ENCODE results near the gene STIP1. TPM values are rescaled to one million over a fixed set of nuclear protein-coding genes. Genes with fewer than 3 reads are reported as not detected.

The STIP1 gene
- total RNA-seq, 1 experiment from 2014 or later, result 336 TPM

- TF ChIP-seq ZBTB33 (IDR thresholded peaks at IDR 0.05; ENCODE audit: extremely low read depth, insufficient replicate concordance, low read length), result no peak
Observed at GRCh38 chr11:64249563-64250414, 63.8 kb downstream of the STIP1 start (continued).

- TF ChIP-seq ELF1 (IDR thresholded peaks at IDR 0.05; ENCODE audit: borderline replicate concordance, low read depth) (no peak), POLR2AphosphoS5 (IDR thresholded peaks at IDR 0.05; ENCODE audit: low read depth, low read length) (no peak), MAX (IDR thresholded peaks at IDR 0.05) (no peak), ZFX (IDR thresholded peaks at IDR 0.05) (no peak), REST (IDR thresholded peaks at IDR 0.05; ENCODE audit: low read depth) (no peak), POLR2A (IDR thresholded peaks at IDR 0.05; ENCODE audit: borderline replicate concordance, extremely low read depth, insufficient read depth, insufficient read length) (no peak), YY1 (IDR thresholded peaks at IDR 0.05; ENCODE audit: extremely low read depth, insufficient replicate concordance, low read depth, low read length) (no peak)
- Histone ChIP-seq H3K27ac (ENCODE audit: low read depth, low read length) (peak overlapping the region; percentile 89; the same call in 1 of the 2 replicates), H3K9me3 (ENCODE audit: control insufficient read depth in 1 of 2, insufficient read depth in 1 of 2, low read depth in 1 of 2, low read length in 2 of 2) (no peaks in the 10 kb centered on the region), H3K9ac (ENCODE audit: low read length) (peak overlapping the region; percentile 97), H4K20me1 (ENCODE audit: insufficient read depth) (no peaks in the 10 kb centered on the region), H2AFZ (ENCODE audit: low read depth, low read length, poor library complexity, severe bottlenecking) (no peak overlapping the region), H3K9me2 (ENCODE audit: insufficient read depth) (no peaks in the 10 kb centered on the region), H3K79me2 (ENCODE audit: insufficient read depth, low read length) (peaks cover 44% of the 10 kb centered on the region), H3K4me1 (ENCODE audit: control insufficient read depth in 1 of 2, insufficient read depth in 2 of 2, low read length in 2 of 2) (peaks cover 24 to 58% of the 10 kb centered on the region in 2 experiments), H3K4me2 (ENCODE audit: low read length) (peak overlapping the region; percentile 95), H3K36me3 (ENCODE audit: control insufficient read depth in 1 of 2, insufficient read depth in 2 of 2, low read length in 2 of 2) (peaks cover 2 to 13% of the 10 kb centered on the region in 2 experiments; a peak in 2 of 4 replicates), H3K4me3 (replicated peaks in 1 of 2; ENCODE audit: low read depth in 1 of 2, low read length in 2 of 2) (peak overlapping the region; percentile 62 to 98), H3K27me3 (ENCODE audit: insufficient read depth, low read length) (no peaks in the 10 kb centered on the region)
- ChIA-PET RAD21 (ENCODE audit: low non-redundant PET in 1 of 2, low total read pairs in 2 of 2, uncharacterized antibody in 2 of 2, unreplicated experiment in 2 of 2) (no interaction called here), POLR2A (interaction anchor here (1.0 to 1.6 kb wide), 3 partner anchors 9 to 68 kb away, joined by 4 to 6 read pairs (median 4); partner anchors contain the start of genes FKBP2 and PRDX5), CTCF (interaction anchor here (1.1 to 1.9 kb wide), 6 partner anchors 8 to 106 kb away, joined by 3 to 7 read pairs (median 4); partner anchors contain the start of gene FKBP2)
- ATAC-seq (peak; percentile 18), DNase-seq (ENCODE audit: low read depth, low spot score) (no peak)
- intact Hi-C loops (cut with micrococcal nuclease), result loop anchor here (2.0 kb wide), 1 partner anchor 54 kb away; the partner anchor contains the start of gene ESRRA
- BruUV-seq (replicated peaks), result no TSS peak
Observed at GRCh38 chr11:64250415-64251015, 64.5 kb downstream of the STIP1 start.

Measured in HCT116 (cell line).